Raji (cell line): ENCODE results near the gene IL2RA.

ENCODE experiments used
- POLR2A ChIP-seq: IDR thresholded peaks from 2 replicates; pipeline ENCODE4 v1.6.1; 2011; ENCODE audit warnings: low read depth, low read length, control low read depth; ENCODE audit not compliant: insufficient read depth

IL2RA gene

GRCh38 chr10:6068422-6068821, 6.3 kb upstream of the IL2RA start:
- no peak for TF ChIP-seq POLR2A

- TF ChIP-seq POLR2A, result no peak
Observed at GRCh38 chr10:6068006-6068405, 5.8 kb upstream of the IL2RA start.

- TF ChIP-seq POLR2A, result no peak
Observed at GRCh38 chr10:6067457-6067856, 5.3 kb upstream of the IL2RA start.

- TF ChIP-seq POLR2A, result no peak
Observed at GRCh38 chr10:6065835-6066234, 3.7 kb upstream of the IL2RA start.

- TF ChIP-seq POLR2A, result no peak
Observed at GRCh38 chr10:6065406-6065805, 3.2 kb upstream of the IL2RA start.

- TF ChIP-seq POLR2A, result no peak
Observed at GRCh38 chr10:6064119-6064518, 2.0 kb upstream of the IL2RA start.

- no peak for TF ChIP-seq POLR2A
Observed at GRCh38 chr10:6061056-6061455, 1.1 kb downstream of the IL2RA start.

GRCh38 chr10:6059506-6059905, 2.7 kb downstream of the IL2RA start:
- no peak for TF ChIP-seq POLR2A

- TF ChIP-seq POLR2A, result no peak
Observed at GRCh38 chr10:6058682-6059475, 3.3 kb downstream of the IL2RA start.

GRCh38 chr10:6056411-6057135, 5.6 kb downstream of the IL2RA start:
- no peak for TF ChIP-seq POLR2A

GRCh38 chr10:6055929-6056328, 6.2 kb downstream of the IL2RA start:
- TF ChIP-seq POLR2A, result no peak

GRCh38 chr10:6054884-6055283, 7.3 kb downstream of the IL2RA start:
- no peak for TF ChIP-seq POLR2A

GRCh38 chr10:6053816-6054631, 8.1 kb downstream of the IL2RA start:
- TF ChIP-seq POLR2A, result no peak

GRCh38 chr10:6053303-6053702, 8.9 kb downstream of the IL2RA start:
- TF ChIP-seq POLR2A, result no peak

- no peak for TF ChIP-seq POLR2A
Observed at GRCh38 chr10:6052247-6053221, 9.6 kb downstream of the IL2RA start.

- TF ChIP-seq POLR2A, result peak; percentile 36
Observed at GRCh38 chr10:6050801-6051445, 11.2 kb downstream of the IL2RA start.
